ENCODE measurements around the gene FAM184B. TPM values are rescaled to one million over a fixed set of nuclear protein-coding genes. Genes with fewer than 3 reads are reported as not detected.

FAM184B gene
- total and polyA plus RNA-seq, 2 experiments from 2014 or later: 0.11 to 0.49 TPM

DNA sequence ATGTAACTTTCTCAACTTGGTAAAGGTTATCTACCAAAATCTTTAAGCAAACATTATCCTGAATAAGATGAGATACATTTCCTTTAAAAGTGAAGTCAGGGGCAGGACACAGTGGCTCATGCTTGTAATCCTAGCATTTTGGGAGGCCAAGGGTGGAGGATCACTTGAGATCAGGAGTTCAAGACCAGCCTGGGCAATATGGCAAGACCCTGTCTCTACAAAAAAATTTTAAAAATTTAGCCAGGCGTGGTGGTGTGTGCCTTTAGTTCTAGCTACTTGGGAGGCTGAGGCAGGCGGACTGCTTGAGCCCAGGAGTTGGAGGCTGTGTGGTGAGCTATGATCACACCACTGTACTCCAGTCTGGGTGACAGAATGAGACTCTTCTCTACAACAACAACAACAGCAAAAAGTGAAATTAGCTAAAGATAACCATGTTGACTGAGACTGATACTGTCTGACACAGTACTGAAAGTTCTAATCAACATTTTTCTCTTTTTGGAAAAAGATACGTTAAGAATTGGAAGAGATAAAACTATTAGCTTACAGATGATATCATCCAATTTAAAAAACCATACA is 24.2 kb upstream of the FAM184B start (continued):
- TF ChIP-seq POLR2AphosphoS5 (IDR thresholded peaks at IDR 0.05; ENCODE audit: low read depth) (no peak), STAT1 (IDR thresholded peaks at IDR 0.05; ENCODE audit: unreplicated experiment) (no peak), EZH2phosphoT487 (IDR thresholded peaks at IDR 0.05; ENCODE audit: unreplicated experiment) (no peak), NANOG (IDR thresholded peaks at IDR 0.05; ENCODE audit: borderline replicate concordance) (no peak), ZNF114 (CRISPR knock-in tag; IDR thresholded peaks at IDR 0.05) (no peak), EZH2 (IDR thresholded peaks at IDR 0.05; ENCODE audit: low read depth, unreplicated experiment) (no peak)
- TF ChIP-seq, protein P1, sequence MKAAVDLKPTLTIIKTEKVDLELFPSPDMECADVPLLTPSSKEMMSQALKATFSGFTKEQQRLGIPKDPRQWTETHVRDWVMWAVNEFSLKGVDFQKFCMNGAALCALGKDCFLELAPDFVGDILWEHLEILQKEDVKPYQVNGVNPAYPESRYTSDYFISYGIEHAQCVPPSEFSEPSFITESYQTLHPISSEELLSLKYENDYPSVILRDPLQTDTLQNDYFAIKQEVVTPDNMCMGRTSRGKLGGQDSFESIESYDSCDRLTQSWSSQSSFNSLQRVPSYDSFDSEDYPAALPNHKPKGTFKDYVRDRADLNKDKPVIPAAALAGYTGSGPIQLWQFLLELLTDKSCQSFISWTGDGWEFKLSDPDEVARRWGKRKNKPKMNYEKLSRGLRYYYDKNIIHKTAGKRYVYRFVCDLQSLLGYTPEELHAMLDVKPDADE (IDR thresholded peaks at IDR 0.05): no peak
- TF ChIP-seq, protein P2, sequence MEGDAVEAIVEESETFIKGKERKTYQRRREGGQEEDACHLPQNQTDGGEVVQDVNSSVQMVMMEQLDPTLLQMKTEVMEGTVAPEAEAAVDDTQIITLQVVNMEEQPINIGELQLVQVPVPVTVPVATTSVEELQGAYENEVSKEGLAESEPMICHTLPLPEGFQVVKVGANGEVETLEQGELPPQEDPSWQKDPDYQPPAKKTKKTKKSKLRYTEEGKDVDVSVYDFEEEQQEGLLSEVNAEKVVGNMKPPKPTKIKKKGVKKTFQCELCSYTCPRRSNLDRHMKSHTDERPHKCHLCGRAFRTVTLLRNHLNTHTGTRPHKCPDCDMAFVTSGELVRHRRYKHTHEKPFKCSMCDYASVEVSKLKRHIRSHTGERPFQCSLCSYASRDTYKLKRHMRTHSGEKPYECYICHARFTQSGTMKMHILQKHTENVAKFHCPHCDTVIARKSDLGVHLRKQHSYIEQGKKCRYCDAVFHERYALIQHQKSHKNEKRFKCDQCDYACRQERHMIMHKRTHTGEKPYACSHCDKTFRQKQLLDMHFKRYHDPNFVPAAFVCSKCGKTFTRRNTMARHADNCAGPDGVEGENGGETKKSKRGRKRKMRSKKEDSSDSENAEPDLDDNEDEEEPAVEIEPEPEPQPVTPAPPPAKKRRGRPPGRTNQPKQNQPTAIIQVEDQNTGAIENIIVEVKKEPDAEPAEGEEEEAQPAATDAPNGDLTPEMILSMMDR (conservative IDR thresholded peaks at IDR 0.05; ENCODE audit: low read depth in 2 of 2): no peak

DNA sequence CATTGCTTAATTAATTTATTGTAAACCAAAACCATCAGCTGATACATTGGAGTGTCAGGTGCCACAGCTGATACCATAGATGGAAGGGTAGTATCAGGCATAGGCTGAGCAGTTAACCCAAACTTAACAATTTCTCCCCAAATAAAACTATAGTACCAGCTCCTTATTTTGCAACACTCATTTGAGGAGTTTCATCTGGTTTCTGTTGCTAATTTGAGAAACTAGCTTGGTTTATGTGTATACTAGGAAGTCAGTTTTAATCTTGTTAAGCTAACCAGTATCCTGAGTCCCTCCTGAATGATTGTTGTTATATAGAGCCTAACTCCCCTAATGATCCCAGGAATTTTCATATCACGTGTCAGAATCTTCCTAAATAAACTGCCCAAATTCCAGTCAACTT is 16.4 kb upstream of the FAM184B start:
- Histone ChIP-seq H2AFZ (no peak overlapping the region), H3K4me3 (no peak overlapping the region), H3F3A (replicated peaks; ENCODE audit: low read depth) (no peaks in the 10 kb centered on the region), H4K20me1 (replicated peaks; ENCODE audit: insufficient read depth) (peaks cover 12% of the 10 kb centered on the region), H3K4me1 (ENCODE audit: insufficient read depth) (no peaks in the 10 kb centered on the region), H3K4me2 (no peak overlapping the region), H3K36me3 (ENCODE audit: insufficient read depth) (peaks cover 24% of the 10 kb centered on the region; the same call in 1 of the 2 replicates), H3K79me2 (replicated peaks; ENCODE audit: insufficient read depth) (peaks cover 13% of the 10 kb centered on the region; the same call in 1 of the 2 replicates), H3K9me2 (ENCODE audit: insufficient read depth) (no peaks in the 10 kb centered on the region), H3K27me3 (ENCODE audit: insufficient read depth) (no peaks in the 10 kb centered on the region), H3K27ac (ENCODE audit: low read depth) (no peak overlapping the region)
- ATAC-seq (no peak), DNase-seq (ENCODE audit: low spot score) (no peak)
- TF ChIP-seq JUNB (IDR thresholded peaks at IDR 0.05; ENCODE audit: unreplicated experiment): no peak
- TF ChIP-seq, protein P1 (IDR thresholded peaks at IDR 0.05): no peak
- no peak for TF ChIP-seq STAT1 (IDR thresholded peaks at IDR 0.05; ENCODE audit: unreplicated experiment)
- no peak for TF ChIP-seq EZH2 (IDR thresholded peaks at IDR 0.05; ENCODE audit: low read depth, unreplicated experiment)
- no peak for TF ChIP-seq NANOG (IDR thresholded peaks at IDR 0.05; ENCODE audit: borderline replicate concordance)
- TF ChIP-seq ZNF331 (CRISPR knock-in tag; IDR thresholded peaks at IDR 0.05; ENCODE audit: low read depth): no peak
- TF ChIP-seq, protein P2 (conservative IDR thresholded peaks at IDR 0.05; ENCODE audit: low read depth in 2 of 2): no peak
- TF ChIP-seq, protein P3, sequence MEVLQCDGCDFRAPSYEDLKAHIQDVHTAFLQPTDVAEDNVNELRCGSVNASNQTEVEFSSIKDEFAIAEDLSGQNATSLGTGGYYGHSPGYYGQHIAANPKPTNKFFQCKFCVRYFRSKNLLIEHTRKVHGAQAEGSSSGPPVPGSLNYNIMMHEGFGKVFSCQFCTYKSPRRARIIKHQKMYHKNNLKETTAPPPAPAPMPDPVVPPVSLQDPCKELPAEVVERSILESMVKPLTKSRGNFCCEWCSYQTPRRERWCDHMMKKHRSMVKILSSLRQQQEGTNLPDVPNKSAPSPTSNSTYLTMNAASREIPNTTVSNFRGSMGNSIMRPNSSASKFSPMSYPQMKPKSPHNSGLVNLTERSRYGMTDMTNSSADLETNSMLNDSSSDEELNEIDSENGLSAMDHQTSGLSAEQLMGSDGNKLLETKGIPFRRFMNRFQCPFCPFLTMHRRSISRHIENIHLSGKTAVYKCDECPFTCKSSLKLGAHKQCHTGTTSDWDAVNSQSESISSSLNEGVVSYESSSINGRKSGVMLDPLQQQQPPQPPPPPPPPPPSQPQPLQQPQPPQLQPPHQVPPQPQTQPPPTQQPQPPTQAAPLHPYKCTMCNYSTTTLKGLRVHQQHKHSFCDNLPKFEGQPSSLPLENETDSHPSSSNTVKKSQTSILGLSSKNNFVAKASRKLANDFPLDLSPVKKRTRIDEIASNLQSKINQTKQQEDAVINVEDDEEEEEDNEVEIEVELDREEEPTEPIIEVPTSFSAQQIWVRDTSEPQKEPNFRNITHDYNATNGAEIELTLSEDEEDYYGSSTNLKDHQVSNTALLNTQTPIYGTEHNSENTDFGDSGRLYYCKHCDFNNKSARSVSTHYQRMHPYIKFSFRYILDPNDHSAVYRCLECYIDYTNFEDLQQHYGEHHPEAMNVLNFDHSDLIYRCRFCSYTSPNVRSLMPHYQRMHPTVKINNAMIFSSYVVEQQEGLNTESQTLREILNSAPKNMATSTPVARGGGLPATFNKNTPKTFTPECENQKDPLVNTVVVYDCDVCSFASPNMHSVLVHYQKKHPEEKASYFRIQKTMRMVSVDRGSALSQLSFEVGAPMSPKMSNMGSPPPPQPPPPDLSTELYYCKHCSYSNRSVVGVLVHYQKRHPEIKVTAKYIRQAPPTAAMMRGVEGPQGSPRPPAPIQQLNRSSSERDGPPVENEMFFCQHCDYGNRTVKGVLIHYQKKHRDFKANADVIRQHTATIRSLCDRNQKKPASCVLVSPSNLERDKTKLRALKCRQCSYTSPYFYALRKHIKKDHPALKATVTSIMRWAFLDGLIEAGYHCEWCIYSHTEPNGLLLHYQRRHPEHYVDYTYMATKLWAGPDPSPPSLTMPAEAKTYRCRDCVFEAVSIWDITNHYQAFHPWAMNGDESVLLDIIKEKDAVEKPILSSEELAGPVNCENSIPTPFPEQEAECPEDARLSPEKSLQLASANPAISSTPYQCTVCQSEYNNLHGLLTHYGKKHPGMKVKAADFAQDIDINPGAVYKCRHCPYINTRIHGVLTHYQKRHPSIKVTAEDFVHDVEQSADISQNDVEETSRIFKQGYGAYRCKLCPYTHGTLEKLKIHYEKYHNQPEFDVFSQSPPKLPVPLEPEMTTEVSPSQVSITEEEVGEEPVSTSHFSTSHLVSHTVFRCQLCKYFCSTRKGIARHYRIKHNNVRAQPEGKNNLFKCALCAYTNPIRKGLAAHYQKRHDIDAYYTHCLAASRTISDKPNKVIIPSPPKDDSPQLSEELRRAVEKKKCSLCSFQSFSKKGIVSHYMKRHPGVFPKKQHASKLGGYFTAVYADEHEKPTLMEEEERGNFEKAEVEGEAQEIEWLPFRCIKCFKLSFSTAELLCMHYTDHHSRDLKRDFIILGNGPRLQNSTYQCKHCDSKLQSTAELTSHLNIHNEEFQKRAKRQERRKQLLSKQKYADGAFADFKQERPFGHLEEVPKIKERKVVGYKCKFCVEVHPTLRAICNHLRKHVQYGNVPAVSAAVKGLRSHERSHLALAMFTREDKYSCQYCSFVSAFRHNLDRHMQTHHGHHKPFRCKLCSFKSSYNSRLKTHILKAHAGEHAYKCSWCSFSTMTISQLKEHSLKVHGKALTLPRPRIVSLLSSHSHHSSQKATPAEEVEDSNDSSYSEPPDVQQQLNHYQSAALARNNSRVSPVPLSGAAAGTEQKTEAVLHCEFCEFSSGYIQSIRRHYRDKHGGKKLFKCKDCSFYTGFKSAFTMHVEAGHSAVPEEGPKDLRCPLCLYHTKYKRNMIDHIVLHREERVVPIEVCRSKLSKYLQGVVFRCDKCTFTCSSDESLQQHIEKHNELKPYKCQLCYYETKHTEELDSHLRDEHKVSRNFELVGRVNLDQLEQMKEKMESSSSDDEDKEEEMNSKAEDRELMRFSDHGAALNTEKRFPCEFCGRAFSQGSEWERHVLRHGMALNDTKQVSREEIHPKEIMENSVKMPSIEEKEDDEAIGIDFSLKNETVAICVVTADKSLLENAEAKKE (CRISPR knock-in tag; IDR thresholded peaks at IDR 0.05): no peak
- H3K36me3 Mint-ChIP-seq (ENCODE audit: low read depth): peaks cover 33% of the 10 kb centered on the region
- H3K4me1 Mint-ChIP-seq: no peaks in the 10 kb centered on the region
- H3K27ac Mint-ChIP-seq: no peak overlapping the region
- H3K9me3 Mint-ChIP-seq: no peaks in the 10 kb centered on the region
- H3K27me3 Mint-ChIP-seq (ENCODE audit: insufficient read depth, low read depth, poor library complexity): peaks cover 4% of the 10 kb centered on the region
- H3K4me3 Mint-ChIP-seq: no peak overlapping the region

Data from GM23338 (cell line).